Naive thymus-derived CD8-positive, alpha-beta T cell (primary cell): ENCODE results near the gene STT3A. TPM values are rescaled to one million over a fixed set of nuclear protein-coding genes. Genes with fewer than 3 reads are reported as not detected.
A peak's percentile ranks its signal among the peaks of the same experiment; 100 is the strongest.

Experiments
- ATAC-seq, 2 donors: fragments of 150-1000 bp; cut with Tn5 transposase in 1 of 2; sonication (Bioruptor Pico), chemical (Tn5 transposase) in 1 of 2; 1 replicate in 1 of 2; 2 replicates in 1 of 2; pipeline ENCODE4 v1.10.0; 2021; ENCODE audit warnings: mild to moderate bottlenecking in 2 of 2, moderate library complexity in 2 of 2
- POLR2A ChIA-PET: fragments of 350-600 bp; sonication (Branson Sonifier 250); formaldehyde crosslinking; loops from one replicate; lab custom pipeline; 2021; ENCODE audit warnings: antibody characterized with exemption; lab: Charles Lee
- DNase-seq, 10 donors: peaks; one replicate each; pipeline versions ENCODE4 v3.0.0 to v3.0.0-alpha.2; 2020 to 2022
- H3K27ac Mint-ChIP-seq, 10 donors: one replicate each; pipeline ENCODE4 v1.8.0; 2020 to 2022; ENCODE audit warnings: mild to moderate bottlenecking in 10 of 10, mixed read lengths in 10 of 10, moderate library complexity in 4 of 10, inconsistent platforms in 1 of 10
- H3K27me3 Mint-ChIP-seq, 5 donors: one replicate each; pipeline ENCODE4 v1.8.0; 2021 to 2022; ENCODE audit warnings: mixed read lengths in 5 of 5
- H3K36me3 Mint-ChIP-seq, 3 donors: one replicate each; pipeline ENCODE4 v1.8.0; 2020 to 2022; ENCODE audit warnings: mixed read lengths in 3 of 3, mild to moderate bottlenecking in 2 of 3, inconsistent platforms in 1 of 3
- H3K4me1 Mint-ChIP-seq, 4 donors: one replicate each; pipeline ENCODE4 v1.8.0; 2021 to 2022; ENCODE audit warnings: mixed read lengths in 4 of 4
- H3K4me3 Mint-ChIP-seq, 10 donors: one replicate each; pipeline ENCODE4 v1.8.0; 2020 to 2022; ENCODE audit warnings: mild to moderate bottlenecking in 10 of 10, mixed read lengths in 10 of 10, moderate library complexity in 6 of 10, inconsistent platforms in 1 of 10
- H3K9me3 Mint-ChIP-seq, 9 donors: one replicate each; pipeline ENCODE4 v1.8.0; 2020 to 2022; ENCODE audit warnings: mixed read lengths in 9 of 9, mild to moderate bottlenecking in 3 of 9, inconsistent platforms in 1 of 9, moderate library complexity in 1 of 9
- polyA plus RNA-seq, 3 donors: library from polyadenylated mRNA; unstranded; fragments of 300-500 nt; fragmentation: Illumina TruSeq; gene quantifications; one replicate each; pipeline ENCODE4 v1.2.3, GENCODE V29; 2021
- total RNA-seq, 8 experiments: library from RNA in 2 of 8; stranded (reverse) in 2 of 8; gene quantifications; one replicate each; pipeline ENCODE4 v1.2.3 and lab custom pipeline; 2021 to 2026

STT3A gene
- total and polyA plus RNA-seq, 5 experiments from 2014 or later = 36.8 to 64.5 (median 53.4) TPM

GRCh38 chr11:125625225-125625629, 32.6 kb downstream of the STT3A start:
- ATAC-seq = no peak
- peak overlapping the region; percentile 84 to 99 (median 98) for H3K27ac Mint-ChIP-seq

GRCh38 chr11:125625630-125626287, 33.1 kb downstream of the STT3A start:
- POLR2A ChIA-PET = interaction anchor here (1.0 to 2.5 kb wide), 6 partner anchors 33 to 682 kb away, joined by 3 to 32 read pairs (median 6); partner anchors contain the start of genes EI24, FOXRED1, HYLS1 and SRPRA
- H3K9me3 Mint-ChIP-seq = no peaks in the 10 kb centered on the region
- peaks cover 0 to 4% (median 0%) of the 10 kb centered on the region in 5 donors for H3K27me3 Mint-ChIP-seq
- H3K4me3 Mint-ChIP-seq = peak overlapping the region; percentile 92 to 100 (median 96)
- H3K4me1 Mint-ChIP-seq = peaks cover 8 to 21% (median 18%) of the 10 kb centered on the region in 4 donors
- ATAC-seq (peak; percentile 93 to 96), DNase-seq (peak; percentile 62 to 89 (median 78))
- H3K27ac Mint-ChIP-seq = peak overlapping the region; percentile 84 to 99 (median 98)
- peaks cover 0 to 14% (median 5%) of the 10 kb centered on the region in 3 donors for H3K36me3 Mint-ChIP-seq

More at GRCh38 chr11:125625225-125625629, 32.6 kb downstream of the STT3A start:
- H3K9me3 Mint-ChIP-seq = no peaks in the 10 kb centered on the region
- POLR2A ChIA-PET = interaction anchor here (1.0 to 2.5 kb wide), 6 partner anchors 32 to 682 kb away, joined by 3 to 32 read pairs (median 6); partner anchors contain the start of genes EI24, FOXRED1, HYLS1 and SRPRA
- H3K36me3 Mint-ChIP-seq = peaks cover 0 to 19% (median 5%) of the 10 kb centered on the region in 3 donors
- DNase-seq = no peak
- peaks cover 8 to 21% (median 18%) of the 10 kb centered on the region in 4 donors for H3K4me1 Mint-ChIP-seq
- H3K27me3 Mint-ChIP-seq = peaks cover 0 to 4% (median 0%) of the 10 kb centered on the region in 5 donors
- H3K4me3 Mint-ChIP-seq = peak overlapping the region; percentile 92 to 100 (median 96)

GRCh38 chr11:125626288-125626950, 33.8 kb downstream of the STT3A start:
- H3K27me3 Mint-ChIP-seq = peaks cover 0 to 4% (median 0%) of the 10 kb centered on the region in 5 donors
- H3K36me3 Mint-ChIP-seq = peaks cover 0 to 7% (median 5%) of the 10 kb centered on the region in 3 donors
- POLR2A ChIA-PET = interaction anchor here (1.6 to 2.5 kb wide), 2 partner anchors 34 to 56 kb away, joined by 12 to 32 read pairs; partner anchors contain the start of genes EI24 and STT3A
- peak overlapping the region; percentile 56 to 98 (median 96) for H3K27ac Mint-ChIP-seq
- H3K4me1 Mint-ChIP-seq = peaks cover 8 to 21% (median 18%) of the 10 kb centered on the region in 4 donors
- ATAC-seq (peak; percentile 28 to 38), DNase-seq (peak in 8 of 10 donors; percentile 6 to 67 (median 22))
- peak overlapping the region; percentile 92 to 100 (median 96) for H3K4me3 Mint-ChIP-seq
- no peaks in the 10 kb centered on the region for H3K9me3 Mint-ChIP-seq

GRCh38 chr11:125627236-125627910, 34.7 kb downstream of the STT3A start:
- H3K4me3 Mint-ChIP-seq = peak overlapping the region in 9 of 10 donors; percentile 22 to 98 (median 96)
- peaks cover 8 to 21% (median 18%) of the 10 kb centered on the region in 4 donors for H3K4me1 Mint-ChIP-seq
- peak overlapping the region in 3 of 10 donors; percentile 9 to 34 (median 33) for H3K27ac Mint-ChIP-seq
- peaks cover 0 to 1% (median 0%) of the 10 kb centered on the region in 3 donors for H3K36me3 Mint-ChIP-seq
- POLR2A ChIA-PET = interaction anchor here (2.5 kb wide), 1 partner anchor 35 kb away, joined by 32 read pairs; the partner anchor contains the start of gene STT3A
- peaks cover 0 to 4% (median 0%) of the 10 kb centered on the region in 5 donors for H3K27me3 Mint-ChIP-seq
- no peaks in the 10 kb centered on the region for H3K9me3 Mint-ChIP-seq
- no peak for DNase-seq
- no peak for ATAC-seq

- H3K9me3 Mint-ChIP-seq = no peaks in the 10 kb centered on the region
Observed at GRCh38 chr11:125637840-125638239, 45.2 kb downstream of the STT3A start.

GRCh38 chr11:125638315-125638714, 45.7 kb downstream of the STT3A start:
- POLR2A ChIA-PET = no interaction called here
- Mint-ChIP-seq H3K4me1 (no peaks in the 10 kb centered on the region), H3K9me3 (no peaks in the 10 kb centered on the region), H3K4me3 (no peak overlapping the region), H3K27me3 (no peaks in the 10 kb centered on the region), H3K27ac (no peak overlapping the region), H3K36me3 (no peaks in the 10 kb centered on the region)
- DNase-seq (no peak), ATAC-seq (no peak)

More at GRCh38 chr11:125637840-125638239, 45.2 kb downstream of the STT3A start:
- POLR2A ChIA-PET = no interaction called here
- Mint-ChIP-seq H3K27ac (no peak overlapping the region), H3K27me3 (no peaks in the 10 kb centered on the region), H3K4me3 (no peak overlapping the region), H3K36me3 (no peaks in the 10 kb centered on the region), H3K4me1 (no peaks in the 10 kb centered on the region)
- no peak for DNase-seq
- no peak for ATAC-seq

GRCh38 chr11:125645871-125646270, 53.2 kb downstream of the STT3A start:
- no peaks in the 10 kb centered on the region for H3K27me3 Mint-ChIP-seq
- no peaks in the 10 kb centered on the region for H3K36me3 Mint-ChIP-seq
- no peaks in the 10 kb centered on the region for H3K9me3 Mint-ChIP-seq
- peaks cover 0 to 8% (median 6%) of the 10 kb centered on the region in 4 donors for H3K4me1 Mint-ChIP-seq
- H3K4me3 Mint-ChIP-seq = no peak overlapping the region
- no peak overlapping the region for H3K27ac Mint-ChIP-seq
- POLR2A ChIA-PET = no interaction called here
- DNase-seq (no peak), ATAC-seq (no peak)

- DNase-seq (no peak), ATAC-seq (no peak)
- Mint-ChIP-seq H3K27me3 (no peaks in the 10 kb centered on the region), H3K4me1 (peaks cover 0 to 8% (median 6%) of the 10 kb centered on the region in 4 donors), H3K4me3 (no peak overlapping the region), H3K27ac (peak overlapping the region in 2 of 10 donors; percentile 8 to 26), H3K9me3 (no peaks in the 10 kb centered on the region), H3K36me3 (no peaks in the 10 kb centered on the region)
- POLR2A ChIA-PET = no interaction called here
Observed at GRCh38 chr11:125649465-125650166, 57.0 kb downstream of the STT3A start.

- no peaks in the 10 kb centered on the region for H3K27me3 Mint-ChIP-seq
- ATAC-seq (no peak), DNase-seq (no peak)
- H3K4me1 Mint-ChIP-seq = no peaks in the 10 kb centered on the region
- no peak overlapping the region for H3K27ac Mint-ChIP-seq
- no peak overlapping the region for H3K4me3 Mint-ChIP-seq
- peaks cover 2 to 27% (median 5%) of the 10 kb centered on the region in 9 donors for H3K9me3 Mint-ChIP-seq
- peaks cover 0 to 10% (median 2%) of the 10 kb centered on the region in 3 donors for H3K36me3 Mint-ChIP-seq
- POLR2A ChIA-PET = no interaction called here
Observed at GRCh38 chr11:125662689-125663088, 70.0 kb downstream of the STT3A start.

GRCh38 chr11:125663910-125664309, 71.3 kb downstream of the STT3A start:
- Mint-ChIP-seq H3K4me3 (no peak overlapping the region), H3K4me1 (no peaks in the 10 kb centered on the region), H3K36me3 (peaks cover 0 to 10% (median 5%) of the 10 kb centered on the region in 3 donors), H3K27me3 (no peaks in the 10 kb centered on the region), H3K27ac (no peak overlapping the region), H3K9me3 (peaks cover 2 to 27% (median 5%) of the 10 kb centered on the region in 9 donors)
- POLR2A ChIA-PET = no interaction called here
- DNase-seq (no peak), ATAC-seq (no peak)

- no peak for ATAC-seq
- Mint-ChIP-seq H3K27me3 (no peaks in the 10 kb centered on the region), H3K9me3 (peaks cover 2 to 27% (median 5%) of the 10 kb centered on the region in 9 donors), H3K36me3 (peaks cover 0 to 10% (median 8%) of the 10 kb centered on the region in 3 donors), H3K27ac (no peak overlapping the region), H3K4me1 (no peaks in the 10 kb centered on the region), H3K4me3 (no peak overlapping the region)
- POLR2A ChIA-PET = no interaction called here
- no peak for DNase-seq
Observed at GRCh38 chr11:125667151-125667550, 74.5 kb downstream of the STT3A start.

- Mint-ChIP-seq H3K9me3 (peaks cover 2 to 19% (median 5%) of the 10 kb centered on the region in 9 donors), H3K4me1 (no peaks in the 10 kb centered on the region), H3K4me3 (no peak overlapping the region), H3K27me3 (no peaks in the 10 kb centered on the region), H3K27ac (no peak overlapping the region), H3K36me3 (peaks cover 0 to 10% (median 8%) of the 10 kb centered on the region in 3 donors)
- no peak for DNase-seq
- ATAC-seq = no peak
- POLR2A ChIA-PET = no interaction called here
Observed at GRCh38 chr11:125670172-125670571, 77.5 kb downstream of the STT3A start.
